H9 (cell line): ENCODE results near the gene KCTD12. TPM values are rescaled to one million over a fixed set of nuclear protein-coding genes. Genes with fewer than 3 reads are reported as not detected.

ENCODE experiments used
- DNase-seq: peaks from one replicate; pipeline ENCODE4 v3.0.0-alpha.2; 2017
- H2AFZ ChIP-seq: one replicate; pipeline ENCODE4 v1.6.1; 2013; ENCODE audit warnings: mild to moderate bottlenecking, low read length, control low read depth, moderate library complexity
- H2AK5ac ChIP-seq: 2 replicates; pipeline ENCODE4 v1.6.1; 2013; ENCODE audit warnings: low read length, control low read depth, mixed read lengths; ENCODE audit not compliant: insufficient read length
- H2BK120ac ChIP-seq: one replicate; pipeline ENCODE4 v1.6.1; 2013; ENCODE audit warnings: low read depth, mild to moderate bottlenecking, low read length, control low read depth, inconsistent platforms; ENCODE audit not compliant: poor library complexity, severe bottlenecking
- H2BK12ac ChIP-seq: 2 replicates; pipeline ENCODE4 v1.6.1; 2013; ENCODE audit warnings: low read length, control low read depth, mixed read lengths, low read depth; ENCODE audit not compliant: insufficient read length
- H2BK15ac ChIP-seq: 2 replicates; pipeline ENCODE4 v1.6.1; 2013; ENCODE audit warnings: low read depth, low read length, control low read depth
- H2BK20ac ChIP-seq: one replicate; pipeline ENCODE4 v1.6.1; 2013; ENCODE audit warnings: low read depth, mild to moderate bottlenecking, low read length, control low read depth, inconsistent platforms; ENCODE audit not compliant: poor library complexity, severe bottlenecking
- H2BK5ac ChIP-seq: 2 replicates; pipeline ENCODE4 v1.6.1; 2013; ENCODE audit warnings: low read length, control low read depth, mixed read lengths; ENCODE audit not compliant: insufficient read length
- H3K14ac ChIP-seq: 2 replicates; pipeline ENCODE4 v1.6.1; 2013; ENCODE audit warnings: low read length, control low read depth; ENCODE audit not compliant: insufficient read depth
- H3K18ac ChIP-seq: 2 replicates; pipeline ENCODE4 v1.6.1; 2013; ENCODE audit warnings: low read depth, mild to moderate bottlenecking, mixed read lengths, low read length, control low read depth; ENCODE audit not compliant: insufficient read length
- H3K23ac ChIP-seq: 2 replicates; pipeline ENCODE4 v1.6.1; 2013; ENCODE audit warnings: low read length, control low read depth, mixed read lengths, low read depth; ENCODE audit not compliant: insufficient read length
- H3K23me2 ChIP-seq: 2 replicates; pipeline ENCODE4 v1.6.1; 2013; ENCODE audit warnings: low read depth, mild to moderate bottlenecking, mixed read lengths, low read length, control low read depth; ENCODE audit not compliant: insufficient read length, poor library complexity, severe bottlenecking
- H3K27ac ChIP-seq: 2 replicates; pipeline ENCODE4 v1.5.1; 2013; ENCODE audit warnings: low read length, control low read depth, mixed read lengths, low read depth; ENCODE audit not compliant: insufficient read length
- H3K27me3 ChIP-seq: 2 replicates; pipeline ENCODE4 v1.6.1; 2013; ENCODE audit warnings: low read length, control low read depth, inconsistent platforms; ENCODE audit not compliant: insufficient read depth
- H3K4ac ChIP-seq: 2 replicates; pipeline ENCODE4 v1.6.1; 2013; ENCODE audit warnings: low read depth, mild to moderate bottlenecking, control low read depth, inconsistent platforms, low read length, moderate library complexity
- H3K4me1 ChIP-seq: 2 replicates; pipeline ENCODE4 v1.6.1; 2013; ENCODE audit warnings: low read length, control low read depth, inconsistent platforms; ENCODE audit not compliant: insufficient read depth
- H3K4me2 ChIP-seq: 2 replicates; pipeline ENCODE4 v1.6.1; 2013; ENCODE audit warnings: low read length, control low read depth, mixed read lengths; ENCODE audit not compliant: insufficient read length, insufficient read depth
- H3K56ac ChIP-seq: 2 replicates; pipeline ENCODE4 v1.6.1; 2013; ENCODE audit warnings: low read depth, mild to moderate bottlenecking, mixed read lengths, low read length, control low read depth; ENCODE audit not compliant: insufficient read length
- H3K79me1 ChIP-seq: 2 replicates; pipeline ENCODE4 v1.6.1; 2013; ENCODE audit warnings: low read depth, mild to moderate bottlenecking, moderate library complexity, low read length, control low read depth, inconsistent platforms; ENCODE audit not compliant: insufficient read depth, poor library complexity, severe bottlenecking
- H3K79me2 ChIP-seq: 2 replicates; pipeline ENCODE4 v1.6.1; 2013; ENCODE audit warnings: low read length, control low read depth, inconsistent platforms; ENCODE audit not compliant: insufficient read depth
- H3K9ac ChIP-seq: 2 replicates; pipeline ENCODE4 v1.6.1; 2013; ENCODE audit warnings: low read length, control low read depth, mixed read lengths; ENCODE audit not compliant: insufficient read length; ENCODE audit errors: extremely low read depth
- H3K9me3 ChIP-seq: one replicate; pipeline ENCODE4 v1.6.1; 2013; ENCODE audit warnings: low read depth, low read length, inconsistent platforms; ENCODE audit not compliant: control insufficient read depth
- H3T11ph ChIP-seq: one replicate; pipeline ENCODE4 v1.6.1; 2013; ENCODE audit warnings: mild to moderate bottlenecking, low read length, control low read depth, inconsistent platforms
- H4K20me1 ChIP-seq: one replicate; pipeline ENCODE4 v1.6.1; 2013; ENCODE audit not compliant: control insufficient read depth, insufficient read length, insufficient read depth
- H4K5ac ChIP-seq: 2 replicates; pipeline ENCODE4 v1.6.1; 2013; ENCODE audit warnings: low read depth, mild to moderate bottlenecking, mixed read lengths, low read length, control low read depth; ENCODE audit not compliant: insufficient read length
- H4K8ac ChIP-seq: replicated peaks from 2 replicates; pipeline ENCODE4 v1.6.1; 2013; ENCODE audit warnings: low read length, control low read depth, mixed read lengths, low read depth; ENCODE audit not compliant: insufficient read length
- H4K91ac ChIP-seq: 2 replicates; pipeline ENCODE4 v1.6.1; 2013; ENCODE audit warnings: low read depth, mild to moderate bottlenecking, moderate library complexity, mixed read lengths, low read length, control low read depth; ENCODE audit not compliant: insufficient read length
- H3K27ac Mint-ChIP-seq, 3 experiments: 2 replicates in 2 of 3; 3 replicates in 1 of 3; pipeline ENCODE4 v1.8.0; 2020 to 2021; ENCODE audit warnings: mixed read lengths in 3 of 3, mild to moderate bottlenecking in 1 of 3, moderate library complexity in 1 of 3
- H3K27me3 Mint-ChIP-seq: 2 replicates; pipeline ENCODE4 v1.8.0; 2021; ENCODE audit warnings: low read depth, mild to moderate bottlenecking, moderate library complexity, mixed read lengths
- H3K36me3 Mint-ChIP-seq, 3 experiments: 2 replicates in 2 of 3; 3 replicates in 1 of 3; pipeline ENCODE4 v1.8.0; 2020 to 2021; ENCODE audit warnings: low read depth in 3 of 3, mixed read lengths in 3 of 3; ENCODE audit not compliant: insufficient read depth in 1 of 3
- H3K4me1 Mint-ChIP-seq, 2 experiments: 2 replicates each; pipeline ENCODE4 v1.8.0; 2020; ENCODE audit warnings: mixed read lengths in 2 of 2
- H3K4me3 Mint-ChIP-seq, 2 experiments: 2 replicates in 1 of 2; 3 replicates in 1 of 2; pipeline ENCODE4 v1.8.0; 2020 to 2021; ENCODE audit warnings: mild to moderate bottlenecking in 2 of 2, mixed read lengths in 2 of 2, moderate library complexity in 1 of 2
- H3K9me3 Mint-ChIP-seq, 2 experiments: 2 replicates in 1 of 2; 3 replicates in 1 of 2; pipeline ENCODE4 v1.8.0; 2020; ENCODE audit warnings: mild to moderate bottlenecking in 2 of 2, mixed read lengths in 2 of 2, moderate library complexity in 1 of 2
- CTCF ChIP-seq: fragments of 200-600 bp; sonication (generic); conservative IDR thresholded peaks from 3 replicates; pipeline ENCODE4 v1.8.0; 2021; ENCODE audit warnings: antibody characterized with exemption, mild to moderate bottlenecking
- WGBS: extraction: QIAGEN DNeasy Blood & Tissue Kit; methylation state at CpG from one replicate; pipeline ENCODE4 v1.1.7; 2013; ENCODE audit warnings: missing lambda C conversion rate, low lambda C conversion rate, mixed read lengths; ENCODE audit not compliant: insufficient read length; ENCODE audit errors: extremely low coverage; 5-methylcytosine and 5-hydroxymethylcytosine counted together
- total RNA-seq: library from RNA; stranded (reverse); gene quantifications from 2 replicates; pipeline ENCODE4 v1.2.1, GENCODE V29; 2021

Gene KCTD12
- total RNA-seq, 1 experiment from 2014 or later: 3.4 TPM

- H2AK5ac ChIP-seq: no peak overlapping the region
- H3K79me1 ChIP-seq: no peaks in the 10 kb centered on the region
- H3K18ac ChIP-seq: no peak overlapping the region
- no peak overlapping the region for H2BK12ac ChIP-seq
- H3K23me2 ChIP-seq: no peaks in the 10 kb centered on the region
- no peak overlapping the region for H2BK15ac ChIP-seq
- WGBS: no CpG with 5 or more reads among the region's 3 CpGs
- H3K4me1 ChIP-seq: no peaks in the 10 kb centered on the region
- no peak overlapping the region for H3T11ph ChIP-seq
- H3K23ac ChIP-seq: no peak overlapping the region
- Mint-ChIP-seq H3K4me3 (no peak overlapping the region), H3K36me3 (no peaks in the 10 kb centered on the region; a peak in 1 of 7 replicates), H3K27me3 (peaks cover 2% of the 10 kb centered on the region; the same call in 1 of the 2 replicates), H3K4me1 (peaks cover 3 to 5% of the 10 kb centered on the region in 2 experiments; a peak in 2 of 4 replicates), H3K27ac (no peak overlapping the region), H3K9me3 (no peaks in the 10 kb centered on the region; a peak in 1 of 5 replicates)
- no peak overlapping the region for H3K27ac ChIP-seq
- H4K8ac ChIP-seq: no peak overlapping the region
- no peak overlapping the region for H2BK120ac ChIP-seq
- no peak for DNase-seq
- H3K79me2 ChIP-seq: no peaks in the 10 kb centered on the region
- H2BK5ac ChIP-seq: no peak overlapping the region
- no peak overlapping the region for H4K91ac ChIP-seq
- H3K27me3 ChIP-seq: no peaks in the 10 kb centered on the region
- no peak overlapping the region for H4K5ac ChIP-seq
- H2AFZ ChIP-seq: no peak overlapping the region
- no peak overlapping the region for H3K56ac ChIP-seq
- no peak overlapping the region for H3K4ac ChIP-seq
- H3K9me3 ChIP-seq: no peaks in the 10 kb centered on the region
- TF ChIP-seq CTCF: no peak
- no peaks in the 10 kb centered on the region for H4K20me1 ChIP-seq
- no peak overlapping the region for H3K9ac ChIP-seq
- no peak overlapping the region for H3K14ac ChIP-seq
- H3K4me2 ChIP-seq: no peak overlapping the region
- no peak overlapping the region for H2BK20ac ChIP-seq
These were observed 42.3 kb upstream of the KCTD12 start for GRCh38 chr13:76928456-76928855.
